IPS DF 19.7 (cell line): ENCODE results near the gene MAN1A2.

Source experiments
- DNase-seq: peaks from one replicate; pipeline ENCODE4 v3.0.0-alpha.2; 2013; ENCODE audit warnings: low read depth, low spot score

The MAN1A2 gene

GRCh38 chr1:117359561-117360289, 7.5 kb upstream of the MAN1A2 start:
- no peak for DNase-seq

- no peak for DNase-seq
These were observed 4.3 kb upstream of the MAN1A2 start for GRCh38 chr1:117362986-117363385.

- no peak for DNase-seq
These were observed 3.6 kb upstream of the MAN1A2 start for GRCh38 chr1:117363571-117364048.

- DNase-seq, result no peak
These were observed 3.0 kb upstream of the MAN1A2 start for GRCh38 chr1:117364240-117364639.

GRCh38 chr1:117365350-117366176, 1.7 kb upstream of the MAN1A2 start:
- no peak for DNase-seq

- no peak for DNase-seq
These were observed 838 bp upstream of the MAN1A2 start for GRCh38 chr1:117366177-117367045.

GRCh38 chr1:117368116-117369108, 1.2 kb downstream of the MAN1A2 start:
- no peak for DNase-seq

- DNase-seq, result no peak
These were observed 2.8 kb downstream of the MAN1A2 start for GRCh38 chr1:117370071-117370470.

GRCh38 chr1:117370509-117370908, 3.3 kb downstream of the MAN1A2 start:
- no peak for DNase-seq

- DNase-seq, result no peak
These were observed 4.3 kb downstream of the MAN1A2 start for GRCh38 chr1:117371441-117372151.

GRCh38 chr1:117372863-117373412, 5.7 kb downstream of the MAN1A2 start:
- DNase-seq, result no peak

GRCh38 chr1:117373932-117374331, 6.7 kb downstream of the MAN1A2 start:
- DNase-seq, result no peak

GRCh38 chr1:117375327-117375726, 8.1 kb downstream of the MAN1A2 start:
- no peak for DNase-seq

- no peak for DNase-seq
These were observed 19.9 kb downstream of the MAN1A2 start for GRCh38 chr1:117387060-117387633.

GRCh38 chr1:117388328-117388727, 21.1 kb downstream of the MAN1A2 start:
- DNase-seq, result no peak

- DNase-seq, result no peak
These were observed 22.0 kb downstream of the MAN1A2 start for GRCh38 chr1:117389284-117389683.

- no peak for DNase-seq
These were observed 22.5 kb downstream of the MAN1A2 start for GRCh38 chr1:117389779-117390178.

- DNase-seq, result no peak
These were observed 25.5 kb downstream of the MAN1A2 start for GRCh38 chr1:117392771-117393170.

- no peak for DNase-seq
These were observed 28.8 kb downstream of the MAN1A2 start for GRCh38 chr1:117396074-117396473.
